Measurements from ENCODE around the gene CCNY. TPM values are rescaled to one million over a fixed set of nuclear protein-coding genes. Genes with fewer than 3 reads are reported as not detected.
A peak's percentile ranks its signal among the peaks of the same experiment; 100 is the strongest.

Gene CCNY
- total RNA-seq, 1 experiment from 2014 or later: 122 TPM

GRCh38 chr10:35394934-35395333, 58.6 kb downstream of the CCNY start:
- Histone ChIP-seq H3K36me3 (ENCODE audit: control insufficient read depth, insufficient read depth, low read length) (no peaks in the 10 kb centered on the region), H3K4me3 (ENCODE audit: low read depth, low read length) (no peak overlapping the region), H3K4me1 (peaks cover 19% of the 10 kb centered on the region), H3K27me3 (replicated peaks; ENCODE audit: control insufficient read depth, insufficient read depth, low read length) (no peaks in the 10 kb centered on the region), H3K9me3 (peaks cover 10% of the 10 kb centered on the region)
- peaks cover 26% of the 10 kb centered on the region for H3K4me1 Mint-ChIP-seq (ENCODE audit: low read depth, unreplicated experiment)
- no peaks in the 10 kb centered on the region for H3K27me3 Mint-ChIP-seq (ENCODE audit: insufficient read depth, unreplicated experiment)
- intact Hi-C loops (cut with micrococcal nuclease; ENCODE audit: unreplicated experiment): no loop called here
- DNase-seq: no peak
- H3K9me3 Mint-ChIP-seq (ENCODE audit: unreplicated experiment): peaks cover 17% of the 10 kb centered on the region
- CTCF ChIA-PET: interaction anchor here (0.7 kb wide), 1 partner anchor 16 kb away, joined by 3 read pairs; no protein-coding TSS in a partner anchor
- no TSS peak for BruUV-seq (replicated peaks)
- TF ChIP-seq CTCF (IDR thresholded peaks at IDR 0.05; ENCODE audit: insufficient read depth in 1 of 2, low read depth in 1 of 2, low read length in 1 of 2, severe bottlenecking in 1 of 2, unreplicated experiment in 1 of 2): no peak
- H3K4me3 Mint-ChIP-seq (ENCODE audit: unreplicated experiment): no peak overlapping the region
- peaks cover 21% of the 10 kb centered on the region for H3K36me3 Mint-ChIP-seq (ENCODE audit: insufficient read depth, unreplicated experiment)
- POLR2A ChIA-PET: no interaction called here
- H3K27ac Mint-ChIP-seq (ENCODE audit: unreplicated experiment): peak overlapping the region; percentile 31

- Mint-ChIP-seq H3K4me1 (ENCODE audit: low read depth, unreplicated experiment) (peaks cover 26% of the 10 kb centered on the region), H3K27me3 (ENCODE audit: insufficient read depth, unreplicated experiment) (no peaks in the 10 kb centered on the region), H3K36me3 (ENCODE audit: insufficient read depth, unreplicated experiment) (peaks cover 12% of the 10 kb centered on the region), H3K4me3 (ENCODE audit: unreplicated experiment) (no peak overlapping the region), H3K27ac (ENCODE audit: unreplicated experiment) (no peak overlapping the region), H3K9me3 (ENCODE audit: unreplicated experiment) (peaks cover 4% of the 10 kb centered on the region)
- Histone ChIP-seq H3K36me3 (ENCODE audit: control insufficient read depth, insufficient read depth, low read length) (no peaks in the 10 kb centered on the region), H3K27me3 (replicated peaks; ENCODE audit: control insufficient read depth, insufficient read depth, low read length) (no peaks in the 10 kb centered on the region), H3K4me3 (ENCODE audit: low read depth, low read length) (no peak overlapping the region), H3K4me1 (peaks cover 25% of the 10 kb centered on the region), H3K9me3 (peaks cover 3% of the 10 kb centered on the region; the same call in 1 of the 2 replicates)
- no peak for TF ChIP-seq CTCF (IDR thresholded peaks at IDR 0.05; ENCODE audit: insufficient read depth in 1 of 2, low read depth in 1 of 2, low read length in 1 of 2, severe bottlenecking in 1 of 2, unreplicated experiment in 1 of 2)
- no peak for DNase-seq
- ChIA-PET CTCF (no interaction called here), POLR2A (no interaction called here)
- BruUV-seq (replicated peaks): no TSS peak
- intact Hi-C loops (cut with micrococcal nuclease; ENCODE audit: unreplicated experiment): no loop called here
These were observed 60.5 kb downstream of the CCNY start for GRCh38 chr10:35396560-35397434.

- H3K36me3 ChIP-seq (ENCODE audit: control insufficient read depth, insufficient read depth, low read length): no peaks in the 10 kb centered on the region; the same call in 1 of the 2 replicates
- CTCF ChIA-PET: no interaction called here
- H3K27ac Mint-ChIP-seq (ENCODE audit: unreplicated experiment): no peak overlapping the region
- H3K36me3 Mint-ChIP-seq (ENCODE audit: insufficient read depth, unreplicated experiment): peaks cover 8% of the 10 kb centered on the region
- H3K9me3 ChIP-seq: peaks cover 7% of the 10 kb centered on the region
- peaks cover 17% of the 10 kb centered on the region for H3K4me1 Mint-ChIP-seq (ENCODE audit: low read depth, unreplicated experiment)
- BruUV-seq (replicated peaks): no TSS peak
- intact Hi-C loops (cut with micrococcal nuclease; ENCODE audit: unreplicated experiment): no loop called here
- no peak overlapping the region for H3K4me3 ChIP-seq (ENCODE audit: low read depth, low read length)
- no peaks in the 10 kb centered on the region for H3K27me3 ChIP-seq (replicated peaks; ENCODE audit: control insufficient read depth, insufficient read depth, low read length)
- DNase-seq: no peak
- no peaks in the 10 kb centered on the region for H3K9me3 Mint-ChIP-seq (ENCODE audit: unreplicated experiment)
- TF ChIP-seq CTCF (IDR thresholded peaks at IDR 0.05; ENCODE audit: insufficient read depth in 1 of 2, low read depth in 1 of 2, low read length in 1 of 2, severe bottlenecking in 1 of 2, unreplicated experiment in 1 of 2): no peak
- no peaks in the 10 kb centered on the region for H3K27me3 Mint-ChIP-seq (ENCODE audit: insufficient read depth, unreplicated experiment)
- POLR2A ChIA-PET: no interaction called here
- H3K4me3 Mint-ChIP-seq (ENCODE audit: unreplicated experiment): no peak overlapping the region
- H3K4me1 ChIP-seq: peaks cover 25% of the 10 kb centered on the region
These were observed 61.6 kb downstream of the CCNY start for GRCh38 chr10:35397953-35398352.

Measured in Caco-2 (cell line).